GM21381 (cell line): ENCODE data around the gene RAB10.
"Not testable (repeated sequence)": the region's sequence is repeated elsewhere in the genome, so short reads cannot be mapped to it uniquely, and the experiment has no call there.

Experiments used
- ATAC-seq: cut with Tn5 transposase; IDR thresholded peaks from one replicate; pipeline ENCODE4 v1.9.1; 2021; ENCODE audit warnings: mild to moderate bottlenecking, moderate library complexity; ENCODE audit not compliant: unreplicated experiment

RAB10 gene

GRCh38 chr2:26054598-26055348 lies 20.9 kb downstream of the RAB10 start:
- no peak for ATAC-seq

GRCh38 chr2:26058390-26058789 lies 24.5 kb downstream of the RAB10 start:
- ATAC-seq, result no peak

- no peak for ATAC-seq
These were observed 25.7 kb downstream of the RAB10 start for GRCh38 chr2:26059542-26059941.

- no peak for ATAC-seq
These were observed 27.7 kb downstream of the RAB10 start for GRCh38 chr2:26061539-26061938.

GRCh38 chr2:26064846-26065245 lies 31.0 kb downstream of the RAB10 start:
- no peak for ATAC-seq

- ATAC-seq, result no peak
These were observed 33.5 kb downstream of the RAB10 start for GRCh38 chr2:26067186-26067974.

- no peak for ATAC-seq
These were observed 34.2 kb downstream of the RAB10 start for GRCh38 chr2:26067980-26068507.

GRCh38 chr2:26068602-26069298 lies 34.9 kb downstream of the RAB10 start:
- peak; percentile 86 for ATAC-seq

- ATAC-seq, result no peak
These were observed 36.8 kb downstream of the RAB10 start for GRCh38 chr2:26070730-26071129.

GRCh38 chr2:26072925-26073768 lies 39.3 kb downstream of the RAB10 start:
- no peak for ATAC-seq

GRCh38 chr2:26073830-26074229 lies 39.9 kb downstream of the RAB10 start:
- no peak for ATAC-seq

- no peak for ATAC-seq
These were observed 40.8 kb downstream of the RAB10 start for GRCh38 chr2:26074676-26075075.

- ATAC-seq, result no peak
These were observed 41.3 kb downstream of the RAB10 start for GRCh38 chr2:26075173-26075572.

- no peak for ATAC-seq
These were observed 42.2 kb downstream of the RAB10 start for GRCh38 chr2:26076001-26076587.

GRCh38 chr2:26077291-26077690 lies 43.4 kb downstream of the RAB10 start:
- no peak for ATAC-seq

GRCh38 chr2:26078939-26079338 lies 45.1 kb downstream of the RAB10 start:
- no peak for ATAC-seq

GRCh38 chr2:26080356-26080755 lies 46.5 kb downstream of the RAB10 start:
- ATAC-seq, result no peak

- not testable (repeated sequence) for ATAC-seq
These were observed 47.0 kb downstream of the RAB10 start for GRCh38 chr2:26080925-26081324.

- no peak for ATAC-seq
These were observed 47.7 kb downstream of the RAB10 start for GRCh38 chr2:26081556-26081955.

GRCh38 chr2:26086155-26086637 lies 52.3 kb downstream of the RAB10 start:
- peak; percentile 72 for ATAC-seq
